Endothelial cell of umbilical vein (primary cell): ENCODE results near the gene SAP25.

ENCODE experiments used
- CTCF ChIP-seq, 2 donors: IDR thresholded peaks; 1 replicate in 1 of 2; 2 replicates in 1 of 2; pipeline ENCODE4 v1.5.1; 2011; ENCODE audit warnings: low read length in 2 of 2, mild to moderate bottlenecking in 2 of 2, moderate library complexity in 2 of 2, control low read depth in 1 of 2, inconsistent platforms in 1 of 2, low read depth in 1 of 2; ENCODE audit not compliant: insufficient read depth in 1 of 2; ENCODE audit errors: extremely low read depth in 1 of 2
- EZH2 ChIP-seq: IDR thresholded peaks from 2 replicates; pipeline ENCODE4 v1.6.1; 2012; ENCODE audit warnings: borderline replicate concordance, low read depth, mild to moderate bottlenecking, moderate library complexity, low read length, inconsistent platforms; ENCODE audit not compliant: severe bottlenecking
- GATA2 ChIP-seq: IDR thresholded peaks from 2 replicates; pipeline ENCODE4 v1.7.0; 2011; ENCODE audit warnings: low read depth, mild to moderate bottlenecking, moderate library complexity, mixed read lengths, low read length; ENCODE audit not compliant: insufficient read length, insufficient read depth
- MAX ChIP-seq: IDR thresholded peaks from 2 replicates; pipeline ENCODE4 v1.6.1; 2011; ENCODE audit not compliant: insufficient read depth, insufficient read length
- POLR2A ChIP-seq: IDR thresholded peaks from 2 replicates; pipeline ENCODE4 v1.6.1; 2012; ENCODE audit warnings: low read depth, mild to moderate bottlenecking, control low read depth, low read length
- POLR2AphosphoS5 ChIP-seq: IDR thresholded peaks from 2 replicates; pipeline ENCODE4 v1.6.1; 2012; ENCODE audit warnings: low read depth, mild to moderate bottlenecking, control low read depth, low read length, moderate library complexity; ENCODE audit not compliant: insufficient read depth

GRCh38 chr7:100588438-100588837, 14.7 kb upstream of the SAP25 start:
- TF ChIP-seq CTCF (IDR thresholded peaks at IDR 0.05; ENCODE audit: extremely low read depth in 1 of 2, insufficient read depth in 1 of 2, low read depth in 1 of 2, low read length in 2 of 2) (peak; percentile 32 to 41), POLR2AphosphoS5 (no peak), GATA2 (no peak), MAX (no peak), POLR2A (no peak), EZH2 (no peak)
